Measurements from ENCODE around the gene MYO1D.

GRCh38 chr17:32792207-32792606, 84.7 kb downstream of the MYO1D start:
- TF ChIP-seq CTCF (IDR thresholded peaks at IDR 0.05) (no peak), POLR2AphosphoS5 (IDR thresholded peaks at IDR 0.05) (no peak)
